ENCODE measurements around the gene MAP4K4. TPM values are rescaled to one million over a fixed set of nuclear protein-coding genes. Genes with fewer than 3 reads are reported as not detected.
"Not testable (repeated sequence)": the region's sequence is repeated elsewhere in the genome, so short reads cannot be mapped to it uniquely, and the experiment has no call there.

The MAP4K4 gene
- polyA plus RNA-seq, 4 donors, result 68.7 to 84.3 (median 76.3) TPM

DNA sequence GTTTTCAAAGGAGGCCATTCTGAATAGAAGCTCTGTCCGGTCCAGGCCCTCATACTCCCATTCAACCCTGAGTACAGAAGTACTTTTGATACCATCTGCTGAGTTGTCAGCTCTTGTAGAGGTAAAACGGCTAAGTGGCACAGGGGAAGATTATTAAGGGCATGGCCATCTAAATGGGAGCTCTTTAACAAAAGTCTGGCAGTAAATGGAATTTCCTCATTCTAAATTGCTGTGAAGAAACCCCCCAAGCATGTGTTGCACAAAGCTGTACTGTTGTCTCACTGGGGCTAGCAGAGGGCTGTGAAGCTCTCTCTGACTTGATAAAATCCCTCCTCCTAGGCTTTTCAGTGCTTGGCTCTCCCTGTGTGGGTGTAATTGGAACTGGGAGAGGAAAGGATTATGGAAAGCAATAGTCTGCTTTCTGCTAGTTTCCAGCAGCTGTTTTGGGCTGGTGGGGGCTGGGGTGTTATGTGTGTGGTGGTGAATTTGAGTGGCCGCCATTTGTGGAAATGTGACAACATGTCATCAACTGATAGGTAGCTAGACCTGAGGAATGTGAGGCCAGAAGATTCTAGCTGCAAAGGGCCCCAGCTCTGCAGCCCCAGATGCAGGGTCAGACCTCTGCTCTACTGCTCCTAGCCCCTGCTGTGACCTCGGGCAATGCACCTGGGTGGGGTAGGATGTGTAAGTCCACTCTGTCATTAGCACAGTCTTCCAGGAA lies 65.1 kb downstream of the MAP4K4 start:
- no peak for DNase-seq (ENCODE audit: low read depth in 4 of 4, low spot score in 2 of 4)

DNA sequence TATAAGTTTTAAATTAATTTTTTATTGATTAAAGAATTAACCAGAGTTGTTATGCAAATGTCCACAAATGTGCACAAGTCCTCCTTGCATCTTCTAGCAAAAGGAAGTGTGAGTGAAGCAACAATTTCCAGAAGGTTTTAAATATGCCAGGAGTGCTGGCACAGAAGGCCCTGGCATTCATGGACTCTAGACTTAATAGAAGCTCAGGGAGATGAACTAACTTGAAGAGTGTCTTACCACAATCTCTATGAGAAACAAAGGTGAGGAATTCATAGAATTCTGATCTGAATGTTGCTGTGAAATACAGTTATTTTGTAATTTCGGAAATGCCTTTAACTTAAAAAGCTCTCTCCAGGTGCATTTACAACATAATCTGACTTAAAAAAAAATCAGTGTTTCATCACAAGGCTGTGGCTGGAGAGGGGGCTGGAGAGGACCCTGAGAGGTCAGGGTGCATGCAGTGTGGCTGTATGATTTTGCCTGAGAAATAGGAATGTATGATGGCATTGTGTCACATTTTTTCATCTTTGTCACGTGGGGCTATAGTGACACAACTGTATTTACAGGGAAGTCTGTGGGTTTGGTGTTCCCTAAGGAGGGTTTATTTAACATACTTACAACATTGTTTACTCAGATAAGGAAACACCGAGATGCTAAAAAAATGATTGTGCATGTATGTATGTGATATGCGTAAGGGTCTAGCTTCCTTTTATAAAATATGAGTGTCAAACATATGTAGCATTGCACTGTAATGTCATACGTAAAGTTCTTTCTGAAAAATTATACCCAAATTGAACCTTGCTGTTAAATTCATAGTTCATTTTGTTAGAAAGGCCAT lies 66.2 kb downstream of the MAP4K4 start:
- no peak for DNase-seq (ENCODE audit: low read depth in 4 of 4, low spot score in 2 of 4)

GRCh38 chr2:101766337-101766736 lies 68.8 kb downstream of the MAP4K4 start:
- no peak for DNase-seq (ENCODE audit: low read depth in 4 of 4, low spot score in 2 of 4)

GRCh38 chr2:101766871-101767739 lies 69.6 kb downstream of the MAP4K4 start:
- DNase-seq (ENCODE audit: low read depth in 4 of 4, low spot score in 2 of 4), result no peak

DNA sequence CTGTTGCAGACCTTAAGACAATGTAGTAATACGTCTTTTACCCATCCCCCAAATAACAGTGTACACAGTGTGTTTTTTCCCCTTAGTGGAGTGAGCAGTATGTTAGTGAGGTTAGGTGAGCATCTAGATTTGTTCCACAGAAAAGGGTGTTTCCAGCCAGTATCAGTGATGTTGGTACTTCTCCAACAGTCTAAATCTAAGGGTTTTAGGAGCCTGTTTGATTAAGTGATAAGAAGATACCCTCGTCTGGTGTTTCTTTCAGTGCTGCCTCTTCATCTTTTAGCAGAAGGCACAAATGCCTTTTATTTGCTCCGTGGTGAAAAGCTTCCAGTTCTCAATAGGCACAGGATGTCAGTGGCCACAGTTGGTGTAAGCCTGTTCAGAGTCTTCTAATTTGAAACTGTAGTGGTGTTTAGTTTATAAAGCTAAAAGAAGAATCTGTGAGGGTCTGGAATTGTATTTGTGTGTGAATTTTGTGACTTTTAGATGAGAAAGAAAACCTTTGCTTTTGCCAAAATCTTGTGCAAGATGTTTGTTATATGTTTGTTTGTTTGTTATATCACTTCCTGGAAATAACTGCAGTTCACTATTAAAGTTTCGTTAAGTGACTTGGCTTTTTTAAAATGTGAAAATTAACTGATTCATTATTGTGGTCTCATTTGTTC lies 71.2 kb downstream of the MAP4K4 start:
- DNase-seq (ENCODE audit: low read depth in 4 of 4, low spot score in 2 of 4), result no peak

GRCh38 chr2:101769726-101770125 lies 72.2 kb downstream of the MAP4K4 start:
- not testable (repeated sequence) for DNase-seq (ENCODE audit: low read depth in 4 of 4, low spot score in 2 of 4)

GRCh38 chr2:101770726-101771125 lies 73.2 kb downstream of the MAP4K4 start:
- DNase-seq (ENCODE audit: low read depth in 4 of 4, low spot score in 2 of 4), result no peak

GRCh38 chr2:101771227-101771902 lies 73.9 kb downstream of the MAP4K4 start:
- no peak for DNase-seq (ENCODE audit: low read depth in 4 of 4, low spot score in 2 of 4)

DNA sequence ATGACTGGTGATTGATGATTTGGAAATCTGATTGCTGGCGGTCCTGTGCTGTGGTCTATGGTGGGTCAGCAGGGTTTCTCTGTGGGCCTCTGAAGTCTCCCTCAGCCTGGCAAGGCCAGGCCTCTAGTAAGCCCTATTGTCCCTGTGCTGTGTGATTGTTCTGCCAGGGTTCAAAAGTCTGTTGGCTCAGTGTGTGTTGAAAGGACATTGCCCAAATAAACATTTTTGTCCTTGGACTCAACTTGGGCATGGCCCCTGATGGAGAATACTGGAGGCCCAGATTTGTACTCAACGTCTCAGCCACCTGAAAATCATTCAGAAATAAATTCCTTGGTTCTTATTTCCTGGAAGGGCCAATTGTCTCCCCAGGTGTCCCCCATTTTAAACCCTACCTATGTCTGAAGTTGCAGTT lies 74.4 kb downstream of the MAP4K4 start:
- DNase-seq (ENCODE audit: low read depth in 4 of 4, low spot score in 2 of 4), result no peak

DNA sequence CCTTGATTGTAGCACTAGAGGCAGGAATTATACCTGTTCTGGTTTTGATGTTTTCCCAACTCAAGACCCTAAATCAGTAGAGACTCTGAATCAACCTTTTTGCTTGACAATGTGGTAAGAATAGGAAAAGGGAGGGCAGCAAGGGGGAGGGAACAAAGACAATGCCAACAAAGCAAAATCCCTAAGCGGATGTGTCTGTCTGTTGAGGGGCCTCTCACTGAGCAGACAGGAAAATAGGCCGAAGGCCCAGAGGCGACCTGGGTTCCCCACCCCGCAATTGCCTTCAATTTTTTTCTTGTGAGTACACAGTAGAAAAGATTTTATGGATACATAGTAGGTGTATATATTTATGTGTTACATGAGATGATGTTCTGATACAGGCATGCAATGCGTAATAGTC lies 75.6 kb downstream of the MAP4K4 start:
- DNase-seq (ENCODE audit: low read depth in 4 of 4, low spot score in 2 of 4), result no peak

- DNase-seq (ENCODE audit: low read depth in 4 of 4, low spot score in 2 of 4), result not testable (repeated sequence)
These were observed 76.5 kb downstream of the MAP4K4 start for GRCh38 chr2:101773961-101774360.

GRCh38 chr2:101775092-101775491 lies 77.6 kb downstream of the MAP4K4 start:
- no peak for DNase-seq (ENCODE audit: low read depth in 4 of 4, low spot score in 2 of 4)

DNA sequence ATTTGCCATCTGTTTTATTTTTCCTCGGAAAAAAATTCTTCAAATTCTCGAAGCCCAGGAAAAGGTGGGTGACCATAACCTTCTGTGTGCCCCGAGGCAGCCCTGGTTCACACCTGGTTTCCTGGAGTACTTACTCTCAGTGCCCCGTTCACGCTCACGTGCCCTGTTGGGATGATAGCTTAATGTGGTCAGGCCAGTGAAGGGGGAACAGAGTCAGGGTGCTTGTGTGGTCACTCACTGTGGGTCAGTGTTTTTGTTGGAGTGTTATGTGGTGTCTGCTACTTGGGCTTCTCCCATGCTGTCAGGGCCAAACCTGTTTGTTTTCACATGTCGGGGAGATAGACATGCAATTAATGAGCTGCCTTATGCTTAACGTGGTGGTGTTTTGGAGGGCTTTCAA lies 78.1 kb downstream of the MAP4K4 start:
- no peak for DNase-seq (ENCODE audit: low read depth in 4 of 4, low spot score in 2 of 4)

DNA sequence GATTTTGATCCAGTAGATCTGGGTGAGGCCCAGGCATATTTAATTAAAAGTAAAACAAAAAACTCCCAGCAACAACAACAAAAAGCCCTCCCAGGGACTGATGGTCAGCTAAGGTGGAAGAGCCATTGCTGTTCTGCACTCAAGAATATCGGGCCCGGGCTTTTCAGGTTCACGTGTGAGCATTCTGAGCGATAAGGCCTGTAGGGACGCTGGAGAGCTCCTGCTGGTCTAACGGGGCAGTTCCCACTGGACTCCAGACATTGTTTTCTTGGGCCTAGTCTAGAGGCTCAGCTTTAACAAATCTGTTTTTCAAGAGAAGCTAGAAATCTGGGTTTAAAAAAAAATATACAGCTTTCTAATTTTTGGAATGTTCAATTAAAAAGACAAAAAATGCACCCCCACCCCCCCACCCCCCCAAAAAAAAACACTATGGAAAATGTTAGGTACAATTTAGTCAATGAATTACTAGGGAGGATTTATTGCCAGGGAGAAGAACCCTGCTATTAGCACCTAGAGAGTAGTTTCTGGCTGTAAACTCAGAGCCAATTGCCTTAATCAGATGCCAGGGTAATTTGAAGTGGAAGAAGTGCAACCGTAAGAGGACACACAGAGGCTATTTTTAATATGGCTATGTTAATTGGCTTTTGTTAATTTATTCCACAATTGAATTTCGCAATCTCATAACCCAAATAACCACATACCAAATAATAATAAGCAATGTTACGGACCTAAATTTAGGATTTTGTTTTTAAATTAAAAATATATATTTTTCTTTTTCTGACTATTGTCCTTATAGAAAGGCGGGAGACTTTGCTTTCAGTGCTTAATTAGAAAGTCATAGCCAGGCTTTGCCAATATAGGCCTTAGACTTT lies 78.9 kb downstream of the MAP4K4 start:
- DNase-seq (ENCODE audit: low read depth in 4 of 4, low spot score in 2 of 4), result no peak

GRCh38 chr2:101777337-101777736 lies 79.8 kb downstream of the MAP4K4 start:
- DNase-seq (ENCODE audit: low read depth in 4 of 4, low spot score in 2 of 4), result no peak

GRCh38 chr2:101778102-101778501 lies 80.6 kb downstream of the MAP4K4 start:
- DNase-seq (ENCODE audit: low read depth in 4 of 4, low spot score in 2 of 4), result no peak

DNA sequence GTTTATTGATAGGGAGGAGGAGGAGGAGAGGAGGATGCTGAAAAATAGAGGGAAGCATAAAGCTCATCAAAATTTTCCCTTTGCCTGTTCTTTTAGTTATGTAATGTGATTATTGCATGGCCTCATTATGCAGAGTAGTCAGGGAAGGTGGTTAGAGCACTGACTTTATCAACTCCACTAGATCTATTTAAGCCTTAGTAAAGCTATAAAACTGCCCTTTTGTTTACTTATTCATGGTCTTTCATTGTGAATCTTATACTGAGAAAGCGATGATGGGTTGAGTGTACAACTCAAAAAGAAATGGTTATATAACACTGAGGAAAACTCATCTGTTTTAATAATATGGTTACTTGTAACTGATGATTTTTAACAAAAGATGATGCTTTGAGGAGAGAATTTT lies 81.7 kb downstream of the MAP4K4 start:
- DNase-seq (ENCODE audit: low read depth in 4 of 4, low spot score in 2 of 4), result no peak

DNA sequence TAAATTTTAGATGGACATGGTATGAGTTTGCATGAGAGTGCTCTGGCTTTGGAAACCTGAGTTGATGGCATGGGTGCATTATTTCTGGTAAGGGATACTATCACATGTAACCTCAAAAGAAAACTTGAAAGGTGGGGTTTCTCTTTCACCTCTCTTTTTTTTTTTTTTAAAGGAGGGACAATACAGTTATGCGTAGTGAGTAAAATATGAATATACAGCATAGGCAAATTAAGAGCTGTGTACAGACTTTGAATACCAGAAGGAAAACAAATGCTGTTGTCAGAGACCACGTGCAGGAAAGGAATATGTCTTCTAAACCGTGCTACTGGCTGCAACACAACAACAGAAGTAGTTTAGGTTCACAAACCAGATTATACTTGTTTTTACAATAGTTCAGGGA lies 82.1 kb downstream of the MAP4K4 start:
- DNase-seq (ENCODE audit: low read depth in 4 of 4, low spot score in 2 of 4), result no peak

- DNase-seq (ENCODE audit: low read depth in 4 of 4, low spot score in 2 of 4), result no peak
These were observed 83.8 kb downstream of the MAP4K4 start for GRCh38 chr2:101781326-101781725.

All from left renal cortex interstitium (tissue), 4 donors.